SK-N-SH (cell line): ENCODE data around the gene USP32. TPM values are rescaled to one million over a fixed set of nuclear protein-coding genes. Genes with fewer than 3 reads are reported as not detected.

Experiments used
- CTCF ChIA-PET: fragments of 300-600, 350-600 bp; formaldehyde crosslinking; extraction: SDS; loops from one replicate; lab custom pipeline; 2021; lab: Yijun Ruan, JAX
- POLR2A ChIA-PET: fragments of 350-600 bp; sonication (Branson Sonifier 250); formaldehyde crosslinking; extraction: SDS; loops from one replicate; lab custom pipeline; 2020; ENCODE audit warnings: antibody characterized with exemption, inconsistent platforms; lab: Yijun Ruan, JAX
- DNase-seq: peaks from one replicate; pipeline ENCODE4 v3.0.0; 2012
- H2AFZ ChIP-seq: fragments of 200-600 bp; sonication (generic); 2 replicates; pipeline ENCODE4 v1.8.1; 2016; ENCODE audit warnings: antibody characterized with exemption, mild to moderate bottlenecking, low read depth
- H3F3A ChIP-seq: fragments of 200-600 bp; sonication (generic); replicated peaks from 2 replicates; pipeline ENCODE3; 2016; ENCODE audit warnings: antibody characterized with exemption, mild to moderate bottlenecking; ENCODE audit not compliant: insufficient read depth
- H3K27ac ChIP-seq, 2 experiments: fragments of 200-500 bp in 1 of 2; fragments of 200-600 bp in 1 of 2; sonication (Bioruptor generic) in 1 of 2; sonication (generic), shearing (Covaris generic) in 1 of 2; 2 replicates each; pipeline versions ENCODE4 v1.5.1 to v1.6.1; 2014 to 2016; ENCODE audit warnings: low read depth in 2 of 2, inconsistent platforms in 1 of 2, low read length in 1 of 2, mild to moderate bottlenecking in 1 of 2, mixed read lengths in 1 of 2
- H3K27me3 ChIP-seq: fragments of 200-600 bp; sonication (generic), shearing (Covaris generic); 2 replicates; pipeline ENCODE4 v1.6.1; 2016; ENCODE audit warnings: mixed run types; ENCODE audit not compliant: insufficient read depth
- H3K36me3 ChIP-seq, 2 experiments: fragments of 200-500 bp in 1 of 2; fragments of 200-600 bp in 1 of 2; sonication (Bioruptor generic) in 1 of 2; sonication (generic) in 1 of 2; replicated peaks in 1 of 2; 2 replicates each; pipeline versions ENCODE3 to v1.5.1; 2014 to 2016; ENCODE audit warnings: low read length in 1 of 2, mild to moderate bottlenecking in 1 of 2; ENCODE audit not compliant: insufficient read depth in 2 of 2, control insufficient read depth in 1 of 2
- H3K4me1 ChIP-seq, 2 experiments: fragments of 200-500 bp in 1 of 2; fragments of 200-600 bp in 1 of 2; sonication (Bioruptor generic) in 1 of 2; sonication (generic), shearing (Covaris generic) in 1 of 2; 2 replicates each; pipeline versions ENCODE4 v1.5.1 to v1.6.1; 2014 to 2016; ENCODE audit warnings: low read depth in 1 of 2, low read length in 1 of 2, mixed run types in 1 of 2; ENCODE audit not compliant: insufficient read depth in 2 of 2, control insufficient read depth in 1 of 2
- H3K4me2 ChIP-seq: fragments of 200-600 bp; sonication (generic), shearing (Covaris generic); 2 replicates; pipeline ENCODE4 v1.6.1; 2017; ENCODE audit warnings: mixed run types
- H3K4me3 ChIP-seq, 2 experiments: fragments of 200-500 bp in 1 of 2; fragments of 200-600 bp in 1 of 2; sonication (Bioruptor generic) in 1 of 2; sonication (generic), shearing (Covaris generic) in 1 of 2; 2 replicates each; pipeline versions ENCODE4 v1.5.1 to v1.8.1; 2014 to 2016; ENCODE audit warnings: low read depth in 2 of 2, inconsistent platforms in 1 of 2, low read length in 1 of 2, mild to moderate bottlenecking in 1 of 2, mixed read lengths in 1 of 2, moderate library complexity in 1 of 2
- H3K79me2 ChIP-seq: fragments of 200-600 bp; sonication (generic); 2 replicates; pipeline ENCODE4 v1.8.1; 2017; ENCODE audit warnings: mild to moderate bottlenecking; ENCODE audit not compliant: insufficient read depth
- H3K9ac ChIP-seq: fragments of 200-600 bp; sonication (generic); 2 replicates; pipeline ENCODE4 v1.6.1; 2017; ENCODE audit warnings: mixed run types
- H3K9me2 ChIP-seq: fragments of 200-600 bp; sonication (generic); 2 replicates; pipeline ENCODE4 v1.6.1; 2017; ENCODE audit warnings: mixed run types
- H3K9me3 ChIP-seq: fragments of 200-600 bp; sonication (generic); 2 replicates; pipeline ENCODE4 v1.6.1; 2017; ENCODE audit warnings: mixed run types, mild to moderate bottlenecking, moderate library complexity
- H4K20me1 ChIP-seq: fragments of 200-600 bp; sonication (generic); 2 replicates; pipeline ENCODE4 v1.6.1; 2017; ENCODE audit warnings: mild to moderate bottlenecking, mixed run types; ENCODE audit not compliant: insufficient read depth
- CHD2 ChIP-seq: fragments of 150-350 bp; IDR thresholded peaks from 2 replicates; pipeline ENCODE4 v1.6.1; 2018; ENCODE audit warnings: low read length; ENCODE audit not compliant: partially characterized antibody
- FOSL2 ChIP-seq: IDR thresholded peaks from 2 replicates; pipeline ENCODE4 v1.4.0; 2012; ENCODE audit warnings: low read depth, mild to moderate bottlenecking, moderate library complexity, borderline replicate concordance
- IRF3 ChIP-seq: fragments of 150-350 bp; IDR thresholded peaks from 2 replicates; pipeline ENCODE4 v1.6.1; 2016; ENCODE audit warnings: mild to moderate bottlenecking, low read depth, low read length
- MEF2A ChIP-seq: IDR thresholded peaks from 2 replicates; pipeline ENCODE4 v1.4.0; 2012; ENCODE audit warnings: low read depth, borderline replicate concordance
- PBX3 ChIP-seq: IDR thresholded peaks from 2 replicates; pipeline ENCODE4; 2012
- REST ChIP-seq: IDR thresholded peaks from 2 replicates; pipeline ENCODE4 v1.6.1; 2012; ENCODE audit warnings: mild to moderate bottlenecking, low read depth, low read length, moderate library complexity
- RXRA ChIP-seq: IDR thresholded peaks from 2 replicates; pipeline ENCODE4 v1.4.0; 2012; ENCODE audit warnings: low read depth, mild to moderate bottlenecking, borderline replicate concordance
- TAF1 ChIP-seq: IDR thresholded peaks from 2 replicates; pipeline ENCODE4 v1.6.1; 2012; ENCODE audit warnings: low read depth, mild to moderate bottlenecking, low read length, moderate library complexity, borderline replicate concordance
- TEAD4 ChIP-seq: IDR thresholded peaks from 2 replicates; pipeline ENCODE4 v1.4.0; 2012; ENCODE audit warnings: mild to moderate bottlenecking, borderline replicate concordance; ENCODE audit not compliant: insufficient read depth
- USF1 ChIP-seq: IDR thresholded peaks from 2 replicates; pipeline ENCODE4 v1.4.0; 2012; ENCODE audit warnings: low read depth, borderline replicate concordance
- USF2 ChIP-seq: fragments of 150-350 bp; IDR thresholded peaks from 2 replicates; pipeline ENCODE4 v1.6.1; 2017; ENCODE audit warnings: antibody characterized with exemption, low read length, low read depth, borderline replicate concordance
- WGBS: methylation state at CpG from one replicate; pipeline ENCODE4 v1.1.6; 2017; ENCODE audit warnings: low lambda C conversion rate; 5-methylcytosine and 5-hydroxymethylcytosine counted together
- polyA plus RNA-seq, 3 experiments: library from polyadenylated mRNA; depleted of rRNA; stranded (reverse); fragments of >200 nt; gene quantifications; 2 replicates each; pipeline ENCODE4 v1.2.3, GENCODE V29; 2012

The USP32 gene
- polyA plus RNA-seq, 1 of the 3 experiments (the other 2 are of a cell fraction), result 25.6 TPM

- TF ChIP-seq USF1, result no peak
- no peak for TF ChIP-seq FOSL2
- no peak for TF ChIP-seq REST
- TF ChIP-seq TAF1, result no peak
- no peak for TF ChIP-seq PBX3
Measured at GRCh38 chr17:60352569-60352968, 39.4 kb downstream of the USP32 start (continued).

GRCh38 chr17:60352071-60352470 lies 39.9 kb downstream of the USP32 start:
- 94% methylated on average over 3 of the region's 3 CpGs for WGBS
- no peak for DNase-seq
- H4K20me1 ChIP-seq, result peaks cover 56% of the 10 kb centered on the region

More at GRCh38 chr17:60352071-60352470, 39.9 kb downstream of the USP32 start:
- TF ChIP-seq TAF1 (no peak), RXRA (no peak), MEF2A (no peak), CHD2 (no peak), USF2 (no peak), IRF3 (no peak), TEAD4 (no peak)
- TF ChIP-seq, all 33 proteins: peak for 0
- no peaks in the 10 kb centered on the region for H3K27me3 ChIP-seq
- no peak overlapping the region for H3K4me3 ChIP-seq
- no peak overlapping the region for H3K9ac ChIP-seq
- H3K4me2 ChIP-seq, result no peak overlapping the region
- H3K9me2 ChIP-seq, result no peaks in the 10 kb centered on the region
- H3K9me3 ChIP-seq, result no peaks in the 10 kb centered on the region
- ChIA-PET CTCF (no interaction called here), POLR2A (interaction anchor here (0.6 kb wide), 1 partner anchor 121 kb away, joined by 3 read pairs; no protein-coding TSS in a partner anchor)
- peaks cover 0 to 15% of the 10 kb centered on the region in 2 experiments; a peak in 2 of 4 replicates for H3K4me1 ChIP-seq
- peaks cover 0 to 5% of the 10 kb centered on the region in 2 experiments for H3K36me3 ChIP-seq
- peaks cover 10% of the 10 kb centered on the region for H3F3A ChIP-seq
- H3K27ac ChIP-seq, result no peak overlapping the region
- H2AFZ ChIP-seq, result no peak overlapping the region
- peaks cover 97% of the 10 kb centered on the region for H3K79me2 ChIP-seq
